ENCODE results near the gene TUBD1. TPM values are rescaled to one million over a fixed set of nuclear protein-coding genes. Genes with fewer than 3 reads are reported as not detected.
"Not testable (repeated sequence)": the region's sequence is repeated elsewhere in the genome, so short reads cannot be mapped to it uniquely, and the experiment has no call there.

TUBD1 gene
- total RNA-seq, 1 donor from 2014 or later: 11.0 TPM

- FAIRE-seq: no peak
- DNase-seq (ENCODE audit: low spot score in 2 of 2): no peak
These were observed 16.6 kb downstream of the TUBD1 start for GRCh38 chr17:59876107-59876506.

- FAIRE-seq (no peak), DNase-seq (ENCODE audit: low spot score in 2 of 2) (no peak)
These were observed 18.4 kb downstream of the TUBD1 start for GRCh38 chr17:59874376-59874775.

GRCh38 chr17:59873414-59873813 is 19.3 kb downstream of the TUBD1 start:
- DNase-seq (ENCODE audit: low spot score in 2 of 2); FAIRE-seq: not testable (repeated sequence)

GRCh38 chr17:59872351-59872750 is 20.4 kb downstream of the TUBD1 start:
- DNase-seq (ENCODE audit: low spot score in 2 of 2) (no peak), FAIRE-seq (no peak)

- no peak for DNase-seq (ENCODE audit: low spot score in 2 of 2)
- no peak for FAIRE-seq
These were observed 22.3 kb downstream of the TUBD1 start for GRCh38 chr17:59870482-59870881.

- no peak for DNase-seq (ENCODE audit: low spot score in 2 of 2)
- no peak for FAIRE-seq
These were observed 22.9 kb downstream of the TUBD1 start for GRCh38 chr17:59869941-59870218.

GRCh38 chr17:59863616-59864015 is 29.1 kb downstream of the TUBD1 start:
- DNase-seq (ENCODE audit: low spot score in 2 of 2): no peak
- no peak for FAIRE-seq

GRCh38 chr17:59859444-59860025 is 33.2 kb downstream of the TUBD1 start:
- no peak for DNase-seq (ENCODE audit: low spot score in 2 of 2)
- FAIRE-seq: no peak

GRCh38 chr17:59858932-59859331 is 33.8 kb downstream of the TUBD1 start:
- DNase-seq (ENCODE audit: low spot score in 2 of 2) (no peak), FAIRE-seq (no peak)

- DNase-seq (ENCODE audit: low spot score in 2 of 2): no peak
- FAIRE-seq: no peak
These were observed 34.5 kb downstream of the TUBD1 start for GRCh38 chr17:59858167-59858816.

GRCh38 chr17:59856859-59857794 is 35.6 kb downstream of the TUBD1 start:
- FAIRE-seq (no peak), DNase-seq (ENCODE audit: low spot score in 2 of 2) (no peak)

- FAIRE-seq; DNase-seq (ENCODE audit: low spot score in 2 of 2): not testable (repeated sequence)
These were observed 38.6 kb downstream of the TUBD1 start for GRCh38 chr17:59853919-59854729.

- no peak for DNase-seq (ENCODE audit: low spot score in 2 of 2)
These were observed 39.4 kb downstream of the TUBD1 start for GRCh38 chr17:59853168-59853918.

GRCh38 chr17:59852847-59853167 is 39.9 kb downstream of the TUBD1 start:
- not testable (repeated sequence) for FAIRE-seq; DNase-seq (ENCODE audit: low spot score in 2 of 2)

More at GRCh38 chr17:59853168-59853918, 39.4 kb downstream of the TUBD1 start:
- no peak for FAIRE-seq

GRCh38 chr17:59851439-59852375 is 41.0 kb downstream of the TUBD1 start:
- DNase-seq (ENCODE audit: low spot score in 2 of 2) (no peak), FAIRE-seq (no peak)

- not testable (repeated sequence) for DNase-seq (ENCODE audit: low spot score in 2 of 2); FAIRE-seq
These were observed 42.4 kb downstream of the TUBD1 start for GRCh38 chr17:59850311-59850710.

- DNase-seq (ENCODE audit: low spot score in 2 of 2): no peak
- FAIRE-seq: no peak
These were observed 44.0 kb downstream of the TUBD1 start for GRCh38 chr17:59848778-59849177.

GRCh38 chr17:59848385-59848668 is 44.4 kb downstream of the TUBD1 start:
- FAIRE-seq (no peak), DNase-seq (ENCODE audit: low spot score in 2 of 2) (no peak)

Measured in frontal cortex (tissue), 4 donors.